Measurements from ENCODE around the gene TKT.
A peak's percentile ranks its signal among the peaks of the same experiment; 100 is the strongest.

TKT gene

DNA sequence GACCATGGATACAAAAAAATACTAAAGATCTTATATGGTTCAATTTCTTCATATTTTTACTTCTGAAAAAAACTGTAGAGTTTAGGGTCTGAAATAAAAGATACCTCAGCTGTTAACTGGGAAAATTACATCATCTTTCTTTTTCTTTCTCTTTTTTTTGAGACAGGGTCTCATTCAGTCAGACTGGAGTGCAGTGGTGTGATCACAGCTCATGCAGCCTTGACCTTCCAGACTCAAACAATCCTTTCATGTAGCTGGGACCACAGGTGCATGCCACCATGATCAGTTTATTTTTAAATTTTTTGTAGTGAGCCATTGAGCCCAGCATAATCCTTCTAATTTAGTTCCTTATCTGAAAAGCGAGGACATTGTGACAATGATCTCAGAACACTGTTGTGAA is 39.6 kb upstream of the TKT start:
- Mint-ChIP-seq H3K9me3 (no peaks in the 10 kb centered on the region), H3K4me1 (no peaks in the 10 kb centered on the region), H3K36me3 (ENCODE audit: low read depth) (peaks cover 42% of the 10 kb centered on the region), H3K4me3 (no peak overlapping the region), H3K27me3 (ENCODE audit: low read depth, poor library complexity) (peaks cover 3% of the 10 kb centered on the region), H3K27ac (no peak overlapping the region)
- TF ChIP-seq, protein P1, sequence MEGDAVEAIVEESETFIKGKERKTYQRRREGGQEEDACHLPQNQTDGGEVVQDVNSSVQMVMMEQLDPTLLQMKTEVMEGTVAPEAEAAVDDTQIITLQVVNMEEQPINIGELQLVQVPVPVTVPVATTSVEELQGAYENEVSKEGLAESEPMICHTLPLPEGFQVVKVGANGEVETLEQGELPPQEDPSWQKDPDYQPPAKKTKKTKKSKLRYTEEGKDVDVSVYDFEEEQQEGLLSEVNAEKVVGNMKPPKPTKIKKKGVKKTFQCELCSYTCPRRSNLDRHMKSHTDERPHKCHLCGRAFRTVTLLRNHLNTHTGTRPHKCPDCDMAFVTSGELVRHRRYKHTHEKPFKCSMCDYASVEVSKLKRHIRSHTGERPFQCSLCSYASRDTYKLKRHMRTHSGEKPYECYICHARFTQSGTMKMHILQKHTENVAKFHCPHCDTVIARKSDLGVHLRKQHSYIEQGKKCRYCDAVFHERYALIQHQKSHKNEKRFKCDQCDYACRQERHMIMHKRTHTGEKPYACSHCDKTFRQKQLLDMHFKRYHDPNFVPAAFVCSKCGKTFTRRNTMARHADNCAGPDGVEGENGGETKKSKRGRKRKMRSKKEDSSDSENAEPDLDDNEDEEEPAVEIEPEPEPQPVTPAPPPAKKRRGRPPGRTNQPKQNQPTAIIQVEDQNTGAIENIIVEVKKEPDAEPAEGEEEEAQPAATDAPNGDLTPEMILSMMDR (IDR thresholded peaks at IDR 0.05) = no peak
- DNase-seq = no peak

DNA sequence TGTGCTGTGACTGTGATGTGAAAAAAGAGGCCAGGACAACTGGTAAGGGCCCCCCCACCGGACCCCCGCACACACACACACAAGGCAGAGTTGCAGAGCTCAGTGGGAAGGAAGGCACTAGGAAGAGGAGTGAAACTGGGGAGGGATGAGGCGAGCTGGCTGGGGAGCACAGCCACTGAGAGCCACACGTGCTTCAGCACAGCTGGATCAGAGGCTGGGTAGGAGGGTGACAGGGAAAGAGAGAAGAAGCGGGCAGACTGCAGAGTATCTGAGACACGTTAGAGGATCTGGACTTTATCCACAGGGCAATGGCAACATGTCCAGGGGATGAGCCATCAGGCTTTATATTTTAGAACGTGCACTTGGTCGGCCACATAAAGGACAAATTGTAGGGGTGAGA is 38.0 kb upstream of the TKT start:
- TF ChIP-seq, protein P1 (IDR thresholded peaks at IDR 0.05) = no peak
- Mint-ChIP-seq H3K36me3 (ENCODE audit: low read depth) (peaks cover 43% of the 10 kb centered on the region), H3K4me1 (no peaks in the 10 kb centered on the region), H3K9me3 (no peaks in the 10 kb centered on the region), H3K27ac (peak overlapping the region; percentile 12), H3K27me3 (ENCODE audit: low read depth, poor library complexity) (peaks cover 3% of the 10 kb centered on the region), H3K4me3 (no peak overlapping the region)
- no peak for DNase-seq

DNA sequence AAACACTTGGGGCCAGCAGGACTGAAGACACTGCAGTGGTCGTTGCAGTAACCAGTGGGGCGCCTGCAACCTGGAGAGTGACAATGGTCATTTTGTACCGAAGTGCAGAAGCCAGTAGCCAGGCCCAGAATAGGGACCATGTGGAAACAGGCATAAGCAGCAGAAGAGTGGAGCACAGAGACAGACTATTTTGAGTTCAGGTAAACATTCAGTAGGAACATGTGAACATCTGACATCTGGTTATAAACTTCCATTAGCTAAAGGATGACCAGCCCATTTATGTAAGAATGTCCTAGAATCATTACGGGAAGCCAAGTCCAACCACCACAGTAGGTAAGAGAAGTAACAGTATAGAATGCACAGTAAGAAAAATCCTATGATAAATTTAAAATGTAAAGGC is 32.4 kb upstream of the TKT start:
- Mint-ChIP-seq H3K36me3 (ENCODE audit: low read depth) (peaks cover 57% of the 10 kb centered on the region), H3K27ac (peak overlapping the region; percentile 41), H3K4me1 (peaks cover 6% of the 10 kb centered on the region), H3K9me3 (no peaks in the 10 kb centered on the region), H3K27me3 (ENCODE audit: low read depth, poor library complexity) (no peaks in the 10 kb centered on the region), H3K4me3 (no peak overlapping the region)
- TF ChIP-seq, protein P1 (IDR thresholded peaks at IDR 0.05) = no peak
- DNase-seq = no peak

DNA sequence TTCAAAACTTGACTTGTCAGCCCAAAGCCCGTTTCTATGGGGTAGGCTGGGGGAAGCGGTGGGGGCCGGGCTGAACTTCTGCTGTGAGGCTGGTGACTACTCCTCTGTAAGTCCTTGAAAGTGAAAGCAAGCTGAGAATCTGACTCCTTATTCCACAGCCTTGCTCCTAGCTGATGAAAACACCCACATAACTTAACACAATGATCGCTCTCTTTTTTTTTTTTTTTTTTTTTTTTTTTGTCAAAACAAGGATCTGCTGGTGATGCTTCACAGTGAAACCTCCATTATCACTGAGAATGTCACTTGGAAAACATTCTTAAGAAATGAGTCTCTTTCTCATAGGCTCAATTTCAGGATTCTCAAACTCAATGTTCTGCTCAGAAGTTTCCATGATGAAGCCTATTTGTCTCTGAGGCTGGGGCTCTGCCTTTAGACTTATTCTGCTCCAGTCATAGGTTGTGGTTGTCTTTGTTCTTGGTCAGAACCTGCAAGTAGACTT is 31.4 kb upstream of the TKT start:
- H3K4me3 Mint-ChIP-seq = no peak overlapping the region
- H3K36me3 Mint-ChIP-seq (ENCODE audit: low read depth) = peaks cover 57% of the 10 kb centered on the region
- TF ChIP-seq, protein P1 (IDR thresholded peaks at IDR 0.05) = no peak
- H3K4me1 Mint-ChIP-seq = peaks cover 6% of the 10 kb centered on the region
- H3K27ac Mint-ChIP-seq = no peak overlapping the region
- H3K9me3 Mint-ChIP-seq = no peaks in the 10 kb centered on the region
- H3K27me3 Mint-ChIP-seq (ENCODE audit: low read depth, poor library complexity) = no peaks in the 10 kb centered on the region
- DNase-seq = no peak

DNA sequence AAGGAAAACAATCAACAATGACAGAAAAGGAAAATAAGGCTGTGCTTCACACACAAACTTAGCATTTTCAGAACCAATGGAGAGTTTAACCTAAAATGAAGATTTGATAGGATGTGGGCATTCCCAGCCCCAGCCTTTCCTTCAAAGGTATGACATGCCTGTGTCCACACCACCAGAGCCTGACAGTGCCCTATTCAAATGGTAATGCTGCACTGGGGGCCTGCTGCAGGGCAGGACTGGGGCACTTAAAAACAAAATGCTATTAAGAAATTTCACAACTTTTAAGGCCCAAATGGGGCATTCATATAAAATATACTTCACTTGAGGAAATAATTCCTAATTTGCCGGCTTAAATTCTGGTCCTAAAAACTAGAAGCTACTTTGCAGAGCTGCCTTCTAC is 30.9 kb upstream of the TKT start:
- DNase-seq = no peak
- Mint-ChIP-seq H3K9me3 (no peaks in the 10 kb centered on the region), H3K4me1 (peaks cover 6% of the 10 kb centered on the region), H3K36me3 (ENCODE audit: low read depth) (peaks cover 53% of the 10 kb centered on the region), H3K27me3 (ENCODE audit: low read depth, poor library complexity) (no peaks in the 10 kb centered on the region), H3K27ac (no peak overlapping the region), H3K4me3 (no peak overlapping the region)
- TF ChIP-seq, protein P1 (IDR thresholded peaks at IDR 0.05) = no peak

DNA sequence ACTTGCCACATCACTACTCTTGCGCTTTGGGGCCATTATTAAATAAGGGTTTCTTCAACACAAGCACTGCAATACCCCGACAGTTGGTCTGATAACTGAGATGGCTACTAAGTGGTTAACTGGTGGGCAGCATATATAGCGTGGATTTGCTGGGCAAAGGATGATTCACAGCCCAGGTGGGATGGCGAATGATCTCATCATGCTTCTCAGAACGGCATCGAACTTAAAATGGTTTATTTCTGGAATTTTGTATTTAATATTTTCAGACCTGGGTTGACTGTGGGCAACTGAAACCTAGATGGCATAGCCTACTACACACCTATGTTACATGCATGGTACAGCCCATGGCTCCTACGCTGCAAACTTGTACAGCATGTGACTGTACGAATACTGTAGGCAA is 26.8 kb upstream of the TKT start:
- Mint-ChIP-seq H3K36me3 (ENCODE audit: low read depth) (peaks cover 38% of the 10 kb centered on the region), H3K9me3 (no peaks in the 10 kb centered on the region), H3K27ac (peak overlapping the region; percentile 69), H3K4me1 (peaks cover 6% of the 10 kb centered on the region), H3K27me3 (ENCODE audit: low read depth, poor library complexity) (no peaks in the 10 kb centered on the region), H3K4me3 (no peak overlapping the region)
- TF ChIP-seq, protein P1 (IDR thresholded peaks at IDR 0.05) = no peak
- no peak for DNase-seq
